Liver (tissue), 9 donors: ENCODE results near the gene GNG2. TPM values are rescaled to one million over a fixed set of nuclear protein-coding genes. Genes with fewer than 3 reads are reported as not detected.

Experiments
- DNase-seq: peaks from one replicate; pipeline ENCODE4 v3.0.0-alpha.2; 2017; ENCODE audit warnings: low spot score
- H3K27ac ChIP-seq, 2 donors: one replicate each; pipeline ENCODE4 v1.7.0; 2013; ENCODE audit warnings: inconsistent platforms in 2 of 2, low read length in 2 of 2, control low read depth in 1 of 2, low read depth in 1 of 2, mild to moderate bottlenecking in 1 of 2
- H3K27me3 ChIP-seq, 4 donors: one replicate each; pipeline versions ENCODE4 v1.6.1 to v1.7.0; 2013; ENCODE audit warnings: low read length in 3 of 4, inconsistent platforms in 1 of 4, mild to moderate bottlenecking in 1 of 4, moderate library complexity in 1 of 4; ENCODE audit not compliant: control insufficient read depth in 4 of 4, insufficient read depth in 4 of 4
- H3K36me3 ChIP-seq, 4 donors: one replicate each; pipeline versions ENCODE4 v1.6.1 to v1.7.0; 2013; ENCODE audit warnings: low read length in 3 of 4, mild to moderate bottlenecking in 3 of 4, low read depth in 1 of 4, moderate library complexity in 1 of 4; ENCODE audit not compliant: control insufficient read depth in 4 of 4, insufficient read depth in 3 of 4
- H3K4me1 ChIP-seq, 4 donors: one replicate each; pipeline versions ENCODE4 v1.6.1 to v1.7.0; 2013; ENCODE audit warnings: low read length in 3 of 4, mild to moderate bottlenecking in 3 of 4, moderate library complexity in 1 of 4; ENCODE audit not compliant: control insufficient read depth in 4 of 4, insufficient read depth in 4 of 4
- H3K4me3 ChIP-seq, 3 donors: one replicate each; pipeline versions ENCODE4 v1.6.1 to v1.7.0; 2013; ENCODE audit warnings: low read length in 3 of 3, control low read depth in 1 of 3, low read depth in 1 of 3, mild to moderate bottlenecking in 1 of 3
- H3K9ac ChIP-seq, 2 donors: one replicate each; pipeline ENCODE4 v1.7.0; 2013; ENCODE audit warnings: low read length in 2 of 2, mild to moderate bottlenecking in 2 of 2, moderate library complexity in 2 of 2, control low read depth in 1 of 2, low read depth in 1 of 2
- H3K9me3 ChIP-seq, 4 donors: one replicate each; pipeline versions ENCODE4 v1.6.1 to v1.7.0; 2013; ENCODE audit warnings: low read length in 3 of 4; ENCODE audit not compliant: control insufficient read depth in 4 of 4
- CTCF ChIP-seq: fragments of 150-350 bp; IDR thresholded peaks from 2 replicates; pipeline ENCODE4 v1.5.1; 2017; ENCODE audit warnings: improper control_type of control experiment, low read depth, low read length; ENCODE audit not compliant: missing input control
- EGR1 ChIP-seq, 2 donors: IDR thresholded peaks; 2 replicates each; pipeline ENCODE4 v1.6.1; 2016 to 2018; ENCODE audit warnings: antibody characterized with exemption in 2 of 2, low read depth in 2 of 2
- FOXA2 ChIP-seq: IDR thresholded peaks from 2 replicates; pipeline ENCODE4 v1.6.1; 2016; ENCODE audit warnings: antibody characterized with exemption
- GABPA ChIP-seq, 2 donors: IDR thresholded peaks in 1 of 2; conservative IDR thresholded peaks in 1 of 2; 2 replicates each; pipeline ENCODE4 v1.6.1; 2016; ENCODE audit warnings: antibody characterized with exemption in 2 of 2, mild to moderate bottlenecking in 1 of 2, moderate library complexity in 1 of 2
- HNF4G ChIP-seq: IDR thresholded peaks from 2 replicates; pipeline ENCODE4 v1.6.1; 2016; ENCODE audit warnings: antibody characterized with exemption
- NR2F2 ChIP-seq: IDR thresholded peaks from 2 replicates; pipeline ENCODE4 v1.6.1; 2016; ENCODE audit warnings: antibody characterized with exemption
- RXRA ChIP-seq, 2 donors: IDR thresholded peaks; 2 replicates each; pipeline ENCODE4 v1.6.1; 2017 to 2018; ENCODE audit warnings: antibody characterized with exemption in 2 of 2, mild to moderate bottlenecking in 1 of 2
- SP1 ChIP-seq: IDR thresholded peaks from 2 replicates; pipeline ENCODE4 v1.6.1; 2018; ENCODE audit warnings: antibody characterized with exemption, mild to moderate bottlenecking
- YY1 ChIP-seq: IDR thresholded peaks from 2 replicates; pipeline ENCODE4 v1.6.1; 2016; ENCODE audit warnings: antibody characterized with exemption, mild to moderate bottlenecking
- WGBS: extraction: QIAGEN DNeasy Blood & Tissue Kit; methylation state at CpG from one replicate; pipeline ENCODE4 v1.1.7; 2013; 5-methylcytosine and 5-hydroxymethylcytosine counted together
- polyA plus RNA-seq, 2 donors: library from polyadenylated mRNA; stranded (reverse) in 1 of 2; unstranded in 1 of 2; fragments of 200-250 nt in 1 of 2; fragments of >200 nt in 1 of 2; fragmentation: Nextera tagmentation in 1 of 2; extraction: Ambion mirVana in 1 of 2; gene quantifications; one replicate each; pipeline versions ENCODE4 v1.2.1 to v1.2.3, GENCODE V29; 2013 to 2015
- total RNA-seq, 2 donors: library from RNA; depleted of rRNA; stranded (reverse); fragments of >200 nt; gene quantifications; one replicate each; pipeline ENCODE4 v1.2.3, GENCODE V29; 2014
- TF ChIP-seq, protein P1 (sequence below): IDR thresholded peaks from 2 replicates; pipeline ENCODE4 v1.6.1; 2016; ENCODE audit warnings: antibody characterized with exemption, mild to moderate bottlenecking
- donor health status: healthy.
- donor health status: healthy.
- donor health status: healthy.
- donor health status: healthy.
- donor health status: healthy.

Gene GNG2
- total and polyA plus RNA-seq, 4 donors: 3.5 to 11.2 (median 4.4) TPM

- TF ChIP-seq, protein P1, sequence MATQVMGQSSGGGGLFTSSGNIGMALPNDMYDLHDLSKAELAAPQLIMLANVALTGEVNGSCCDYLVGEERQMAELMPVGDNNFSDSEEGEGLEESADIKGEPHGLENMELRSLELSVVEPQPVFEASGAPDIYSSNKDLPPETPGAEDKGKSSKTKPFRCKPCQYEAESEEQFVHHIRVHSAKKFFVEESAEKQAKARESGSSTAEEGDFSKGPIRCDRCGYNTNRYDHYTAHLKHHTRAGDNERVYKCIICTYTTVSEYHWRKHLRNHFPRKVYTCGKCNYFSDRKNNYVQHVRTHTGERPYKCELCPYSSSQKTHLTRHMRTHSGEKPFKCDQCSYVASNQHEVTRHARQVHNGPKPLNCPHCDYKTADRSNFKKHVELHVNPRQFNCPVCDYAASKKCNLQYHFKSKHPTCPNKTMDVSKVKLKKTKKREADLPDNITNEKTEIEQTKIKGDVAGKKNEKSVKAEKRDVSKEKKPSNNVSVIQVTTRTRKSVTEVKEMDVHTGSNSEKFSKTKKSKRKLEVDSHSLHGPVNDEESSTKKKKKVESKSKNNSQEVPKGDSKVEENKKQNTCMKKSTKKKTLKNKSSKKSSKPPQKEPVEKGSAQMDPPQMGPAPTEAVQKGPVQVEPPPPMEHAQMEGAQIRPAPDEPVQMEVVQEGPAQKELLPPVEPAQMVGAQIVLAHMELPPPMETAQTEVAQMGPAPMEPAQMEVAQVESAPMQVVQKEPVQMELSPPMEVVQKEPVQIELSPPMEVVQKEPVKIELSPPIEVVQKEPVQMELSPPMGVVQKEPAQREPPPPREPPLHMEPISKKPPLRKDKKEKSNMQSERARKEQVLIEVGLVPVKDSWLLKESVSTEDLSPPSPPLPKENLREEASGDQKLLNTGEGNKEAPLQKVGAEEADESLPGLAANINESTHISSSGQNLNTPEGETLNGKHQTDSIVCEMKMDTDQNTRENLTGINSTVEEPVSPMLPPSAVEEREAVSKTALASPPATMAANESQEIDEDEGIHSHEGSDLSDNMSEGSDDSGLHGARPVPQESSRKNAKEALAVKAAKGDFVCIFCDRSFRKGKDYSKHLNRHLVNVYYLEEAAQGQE: no peak
- TF ChIP-seq HNF4G: no peak
- no peak for TF ChIP-seq SP1
- no peak for TF ChIP-seq CTCF
- no peak for TF ChIP-seq FOXA2
Observed at GRCh38 chr14:51950007-51950406, 89.6 kb downstream of the GNG2 start (continued).

- H3K27ac ChIP-seq: no peak overlapping the region
- H3K27me3 ChIP-seq: no peaks in the 10 kb centered on the region
- H3K4me1 ChIP-seq: no peaks in the 10 kb centered on the region
- peaks cover 0 to 2% (median 0%) of the 10 kb centered on the region in 4 donors for H3K36me3 ChIP-seq
- H3K9me3 ChIP-seq: peaks cover 0 to 7% (median 2%) of the 10 kb centered on the region in 4 donors
- DNase-seq: no peak
- no peak for TF ChIP-seq CTCF
- TF ChIP-seq, protein P1: no peak
- no peak overlapping the region for H3K4me3 ChIP-seq
- WGBS: 44% methylated on average over 3 of the region's 3 CpGs
- H3K9ac ChIP-seq: no peak overlapping the region
Observed at GRCh38 chr14:51951656-51952055, 91.2 kb downstream of the GNG2 start.

DNA sequence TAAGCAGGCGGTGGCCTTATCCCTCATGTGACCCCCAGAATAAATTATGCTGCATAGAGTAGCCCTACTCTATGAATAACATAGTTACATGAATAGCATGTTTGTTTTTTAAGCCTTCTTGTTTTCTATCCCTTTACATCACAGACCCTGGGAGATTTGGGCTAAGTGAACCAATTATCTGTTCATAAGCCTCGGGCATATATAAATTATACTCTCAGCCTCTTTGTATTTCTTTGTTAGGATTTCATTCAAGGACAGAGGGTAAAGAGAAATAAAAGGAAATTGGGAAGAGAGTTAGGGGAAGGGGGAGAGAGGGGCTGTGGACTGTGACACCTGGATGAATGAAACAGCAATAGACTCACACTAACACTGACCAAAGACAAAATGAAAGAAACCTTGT lies 93.6 kb downstream of the GNG2 start:
- H3K27me3 ChIP-seq: no peaks in the 10 kb centered on the region
- H3K9ac ChIP-seq: no peak overlapping the region
- H3K4me3 ChIP-seq: no peak overlapping the region
- peaks cover 0 to 11% (median 4%) of the 10 kb centered on the region in 4 donors for H3K9me3 ChIP-seq
- no peaks in the 10 kb centered on the region for H3K4me1 ChIP-seq
- no peak overlapping the region for H3K27ac ChIP-seq
- no peak for DNase-seq
- WGBS: 81% methylated on average over 2 of the region's 2 CpGs
- H3K36me3 ChIP-seq: peaks cover 0 to 3% (median under 1%) of the 10 kb centered on the region in 4 donors
- TF ChIP-seq EGR1 (IDR thresholded peaks at IDR 0.05; ENCODE audit: low read depth in 2 of 2) (no peak), HNF4G (no peak), YY1 (no peak), SP1 (no peak), RXRA (IDR thresholded peaks at IDR 0.05) (no peak), GABPA (IDR thresholded peaks at IDR 0.05 in 1 of 2, conservative IDR thresholded peaks at IDR 0.05 in 1 of 2) (no peak), NR2F2 (no peak), CTCF (no peak)
- TF ChIP-seq, protein P1: no peak
